Endothelial cell of umbilical vein (primary cell): ENCODE measurements around the gene CCR9. TPM values are rescaled to one million over a fixed set of nuclear protein-coding genes. Genes with fewer than 3 reads are reported as not detected.

Experiments used
- BruUV-seq: library from RNA; stranded (reverse); fragments of 400-500 nt; replicated peaks from 2 replicates; lab custom pipeline; 2021; lab: Mats Ljungman, UMichigan
- CTCF ChIA-PET: fragments of 300-600, 350-600 bp; sonication (Branson Sonifier 250); formaldehyde crosslinking; loops from one replicate; lab custom pipeline; 2021; ENCODE audit warnings: antibody characterized with exemption, inconsistent platforms; lab: Charles Lee
- POLR2A ChIA-PET: fragments of 300-600, 350-600 bp; sonication (Branson Sonifier 250); formaldehyde crosslinking; loops from one replicate; lab custom pipeline; 2021; ENCODE audit warnings: antibody characterized with exemption, inconsistent platforms; lab: Charles Lee
- DNase-seq: peaks from one replicate; pipeline ENCODE4 v3.0.0-alpha.2; 2011; ENCODE audit warnings: low read depth, low spot score
- FAIRE-seq: peaks from 2 replicates; lab custom pipeline; 2011; peaks lifted over from hg19 to GRCh38; lab: Jason Lieb, UNC
- H2AFZ ChIP-seq: 2 replicates; pipeline ENCODE4 v1.6.0; 2012; ENCODE audit warnings: low read depth, low read length, control low read depth, inconsistent platforms
- H3K27ac ChIP-seq: 2 replicates; pipeline ENCODE4 v1.5.1; 2011; ENCODE audit warnings: low read depth, mild to moderate bottlenecking, control low read depth, low read length, moderate library complexity; ENCODE audit not compliant: insufficient read depth
- H3K27me3 ChIP-seq, 2 experiments: 2 replicates each; pipeline versions ENCODE4 v1.6.0 to v1.6.1; 2011; ENCODE audit warnings: low read length in 2 of 2, mixed read lengths in 1 of 2; ENCODE audit not compliant: control insufficient read depth in 2 of 2, insufficient read depth in 2 of 2
- H3K36me3 ChIP-seq, 2 experiments: 2 replicates in 1 of 2; 3 replicates in 1 of 2; pipeline ENCODE4 v1.5.1; 2011; ENCODE audit warnings: low read length in 2 of 2, mild to moderate bottlenecking in 1 of 2, moderate library complexity in 1 of 2; ENCODE audit not compliant: control insufficient read depth in 2 of 2, insufficient read depth in 2 of 2; ENCODE audit errors: extremely low read depth in 1 of 2
- H3K4me1 ChIP-seq: 3 replicates; pipeline ENCODE4 v1.5.1; 2011; ENCODE audit warnings: mild to moderate bottlenecking, low read length; ENCODE audit not compliant: control insufficient read depth, insufficient read depth; ENCODE audit errors: extremely low read depth
- H3K4me2 ChIP-seq: 2 replicates; pipeline ENCODE4 v1.6.1; 2011; ENCODE audit warnings: low read length, control low read depth, mixed read lengths; ENCODE audit not compliant: insufficient read depth
- H3K4me3 ChIP-seq, 3 experiments: fragments of 200-600 bp in 1 of 3; sonication (generic), shearing (Covaris generic) in 1 of 3; replicated peaks in 1 of 3; 2 replicates each; pipeline ENCODE4 v1.5.1; 2011 to 2016; ENCODE audit warnings: control low read depth in 3 of 3, low read length in 3 of 3, mild to moderate bottlenecking in 2 of 3, inconsistent platforms in 1 of 3, low read depth in 1 of 3, moderate library complexity in 1 of 3; ENCODE audit not compliant: insufficient read depth in 1 of 3
- H3K79me2 ChIP-seq: 2 replicates; pipeline ENCODE4 v1.6.0; 2012; ENCODE audit warnings: low read length, inconsistent platforms; ENCODE audit not compliant: control insufficient read depth, insufficient read depth
- H3K9ac ChIP-seq: replicated peaks from 2 replicates; pipeline ENCODE3; 2011; ENCODE audit warnings: low read length, control low read depth; ENCODE audit not compliant: insufficient read depth; ENCODE audit errors: extremely low read depth
- H3K9me1 ChIP-seq: replicated peaks from 3 replicates; pipeline ENCODE4 v1.6.0; 2011; ENCODE audit warnings: mild to moderate bottlenecking, low read length; ENCODE audit not compliant: control insufficient read depth, insufficient read depth; ENCODE audit errors: extremely low read depth
- H3K9me3 ChIP-seq: replicated peaks from 2 replicates; pipeline ENCODE4 v1.5.1; 2012; ENCODE audit warnings: low read length, inconsistent platforms; ENCODE audit not compliant: control insufficient read depth, insufficient read depth
- H4K20me1 ChIP-seq: replicated peaks from 2 replicates; pipeline ENCODE3; 2011; ENCODE audit warnings: mild to moderate bottlenecking, low read length; ENCODE audit not compliant: control insufficient read depth, insufficient read depth; ENCODE audit errors: extremely low read depth
- CTCF ChIP-seq, 2 donors: IDR thresholded peaks; 1 replicate in 1 of 2; 2 replicates in 1 of 2; pipeline ENCODE4 v1.5.1; 2011; ENCODE audit warnings: low read length in 2 of 2, mild to moderate bottlenecking in 2 of 2, moderate library complexity in 2 of 2, control low read depth in 1 of 2, inconsistent platforms in 1 of 2, low read depth in 1 of 2; ENCODE audit not compliant: insufficient read depth in 1 of 2; ENCODE audit errors: extremely low read depth in 1 of 2
- EZH2 ChIP-seq: IDR thresholded peaks from 2 replicates; pipeline ENCODE4 v1.6.1; 2012; ENCODE audit warnings: borderline replicate concordance, low read depth, mild to moderate bottlenecking, moderate library complexity, low read length, inconsistent platforms; ENCODE audit not compliant: severe bottlenecking
- FOS ChIP-seq: IDR thresholded peaks from 2 replicates; pipeline ENCODE4 v1.6.1; 2011; ENCODE audit warnings: mild to moderate bottlenecking, low read length, moderate library complexity, borderline replicate concordance; ENCODE audit not compliant: insufficient read depth
- GATA2 ChIP-seq: IDR thresholded peaks from 2 replicates; pipeline ENCODE4 v1.7.0; 2011; ENCODE audit warnings: low read depth, mild to moderate bottlenecking, moderate library complexity, mixed read lengths, low read length; ENCODE audit not compliant: insufficient read length, insufficient read depth
- JUN ChIP-seq: IDR thresholded peaks from 2 replicates; pipeline ENCODE4 v1.6.1; 2011; ENCODE audit warnings: borderline replicate concordance, low read depth; ENCODE audit not compliant: insufficient read length, insufficient read depth
- MAX ChIP-seq: IDR thresholded peaks from 2 replicates; pipeline ENCODE4 v1.6.1; 2011; ENCODE audit not compliant: insufficient read depth, insufficient read length
- MYC ChIP-seq: IDR thresholded peaks from one replicate; pipeline ENCODE4 v1.6.1; 2011; ENCODE audit warnings: mild to moderate bottlenecking, low read depth, low read length
- POLR2A ChIP-seq: IDR thresholded peaks from 2 replicates; pipeline ENCODE4 v1.6.1; 2012; ENCODE audit warnings: low read depth, mild to moderate bottlenecking, control low read depth, low read length
- POLR2AphosphoS5 ChIP-seq: IDR thresholded peaks from 2 replicates; pipeline ENCODE4 v1.6.1; 2012; ENCODE audit warnings: low read depth, mild to moderate bottlenecking, control low read depth, low read length, moderate library complexity; ENCODE audit not compliant: insufficient read depth
- dilution Hi-C: fragments of 300-500 bp; cut with MboI; formaldehyde crosslinking; loops from one replicate; pipeline ENCODE4 v1.15.0; 2019; ENCODE audit warnings: low sequenced_read_pairs; ENCODE audit not compliant: extremely low pct_ligation_motif_present
- intact Hi-C: fragments of 100-400 bp; cut with micrococcal nuclease; formaldehyde crosslinking; loops from one replicate; pipeline ENCODE4 v1.10.0; 2022
- polyA plus RNA-seq, 4 experiments: library from polyadenylated mRNA; depleted of rRNA in 3 of 4; stranded (reverse) in 3 of 4; unstranded in 1 of 4; fragments of >200 nt; gene quantifications; 2 replicates each; pipeline versions ENCODE4 v1.2.1 to v1.2.3, GENCODE V29; 2011 to 2012; ENCODE audit warnings: missing spikeins in 1 of 4
- total RNA-seq: library from RNA; stranded (reverse); gene quantifications from 2 replicates; pipeline ENCODE4 v1.2.3, GENCODE V29; 2021

The CCR9 gene
- total and polyA plus RNA-seq, 2 donors (not counting 3 experiments of a cell fraction or from before 2014, with no cell fraction given), result not detected

GRCh38 chr3:45940781-45941365, 54.5 kb downstream of the CCR9 start:
- no peak for FAIRE-seq
- no peaks in the 10 kb centered on the region for H4K20me1 ChIP-seq
- TF ChIP-seq JUN, result no peak
- TF ChIP-seq POLR2AphosphoS5, result no peak
- no peak for TF ChIP-seq GATA2
- no peak for TF ChIP-seq CTCF (IDR thresholded peaks at IDR 0.05; ENCODE audit: extremely low read depth in 1 of 2, insufficient read depth in 1 of 2, low read depth in 1 of 2, low read length in 2 of 2)
- TF ChIP-seq POLR2A, result no peak
- no peak for TF ChIP-seq MYC
- no peak for TF ChIP-seq MAX
- TF ChIP-seq EZH2, result no peak
- TF ChIP-seq FOS, result no peak

More at GRCh38 chr3:45940781-45941365, 54.5 kb downstream of the CCR9 start:
- Histone ChIP-seq H3K4me3 (no peak overlapping the region), H3K27me3 (no peaks in the 10 kb centered on the region), H3K27ac (no peak overlapping the region), H2AFZ (no peak overlapping the region), H3K79me2 (no peaks in the 10 kb centered on the region), H3K36me3 (peaks cover 0 to 2% of the 10 kb centered on the region in 2 experiments), H3K9me3 (no peaks in the 10 kb centered on the region), H3K9ac (no peak overlapping the region), H3K4me1 (no peaks in the 10 kb centered on the region), H3K4me2 (no peak overlapping the region), H3K9me1 (no peaks in the 10 kb centered on the region)
- no TSS peak for BruUV-seq
- no peak for DNase-seq
- POLR2A ChIA-PET, result no interaction called here
- dilution Hi-C loops, result no loop called here
- CTCF ChIA-PET, result interaction anchor here (0.9 to 5.0 kb wide), 3 partner anchors 12 to 137 kb away, joined by 3 to 212 read pairs (median 39); no protein-coding TSS in a partner anchor
- intact Hi-C loops, result no loop called here
